ENCODE results near the gene ENPEP. TPM values are rescaled to one million over a fixed set of nuclear protein-coding genes. Genes with fewer than 3 reads are reported as not detected.

The ENPEP gene
- total and polyA plus RNA-seq, 9 of the 15 experiments (the other 6 are each of a cell fraction or from before 2014, with no cell fraction given): 0.01 TPM; not detected in 7

GRCh38 chr4:110503270-110504083 is 27.5 kb downstream of the ENPEP start:
- no peak for FAIRE-seq

More at GRCh38 chr4:110503270-110504083, 27.5 kb downstream of the ENPEP start:
- Histone ChIP-seq H3K79me2 (ENCODE audit: control insufficient read depth, insufficient read depth, low read length) (no peaks in the 10 kb centered on the region), H3K27ac (ENCODE audit: extremely low read depth, low read depth, low read length) (no peak overlapping the region), H2AFZ (ENCODE audit: low read depth, low read length) (no peak overlapping the region), H3K4me2 (ENCODE audit: insufficient read depth, low read length) (no peak overlapping the region), H3K27me3 (ENCODE audit: control insufficient read depth in 2 of 2, insufficient read depth in 2 of 2, low read length in 2 of 2) (no peaks in the 10 kb centered on the region; a peak in 2 of 5 replicates), H3K9ac (ENCODE audit: insufficient read depth in 1 of 2, low read depth in 2 of 2, low read length in 2 of 2) (no peak overlapping the region), H4K20me1 (replicated peaks; ENCODE audit: control insufficient read depth, insufficient read depth, low read length) (no peaks in the 10 kb centered on the region), H3K36me3 (ENCODE audit: control insufficient read depth, insufficient read depth, low read length) (no peaks in the 10 kb centered on the region), H3K4me1 (replicated peaks in 1 of 2; ENCODE audit: control insufficient read depth in 2 of 2, insufficient read depth in 2 of 2, low read length in 2 of 2) (no peaks in the 10 kb centered on the region), H3K9me1 (ENCODE audit: control insufficient read depth, insufficient read depth, low read length) (no peaks in the 10 kb centered on the region), H3K9me3 (replicated peaks; ENCODE audit: control insufficient read depth, insufficient read depth, low read depth, low read length) (no peaks in the 10 kb centered on the region), H3K4me3 (no peak overlapping the region)
- intact Hi-C loops (cut with micrococcal nuclease) (no loop called here), in situ Hi-C loops (cut with MboI) (loop anchor here (10.0 to 25.0 kb wide), 2 partner anchors 189 to 1091 kb away; no protein-coding TSS in a partner anchor)
- no TSS peak for BruUV-seq (replicated peaks)
- ATAC-seq (no peak), DNase-seq (ENCODE audit: extremely low read depth in 1 of 4, low spot score in 3 of 4) (no peak)
- 1% methylated on average over 5 of the region's 5 CpGs for WGBS (ENCODE audit: insufficient coverage, low coverage, missing lambda C conversion rate)
- TF ChIP-seq HNRNPUL1 (IDR thresholded peaks at IDR 0.05; ENCODE audit: low read length) (no peak), OTX1 (CRISPR knock-in tag; IDR thresholded peaks at IDR 0.05) (no peak), RBM15 (IDR thresholded peaks at IDR 0.05; ENCODE audit: insufficient read depth, low read length) (no peak), ZNF280A (IDR thresholded peaks at IDR 0.05; ENCODE audit: low read depth, partially characterized antibody) (no peak), HIVEP1 (CRISPR knock-in tag; IDR thresholded peaks at IDR 0.05) (no peak), ARHGAP35 (IDR thresholded peaks at IDR 0.05; ENCODE audit: partially characterized antibody) (no peak)
- TF ChIP-seq, protein P1, sequence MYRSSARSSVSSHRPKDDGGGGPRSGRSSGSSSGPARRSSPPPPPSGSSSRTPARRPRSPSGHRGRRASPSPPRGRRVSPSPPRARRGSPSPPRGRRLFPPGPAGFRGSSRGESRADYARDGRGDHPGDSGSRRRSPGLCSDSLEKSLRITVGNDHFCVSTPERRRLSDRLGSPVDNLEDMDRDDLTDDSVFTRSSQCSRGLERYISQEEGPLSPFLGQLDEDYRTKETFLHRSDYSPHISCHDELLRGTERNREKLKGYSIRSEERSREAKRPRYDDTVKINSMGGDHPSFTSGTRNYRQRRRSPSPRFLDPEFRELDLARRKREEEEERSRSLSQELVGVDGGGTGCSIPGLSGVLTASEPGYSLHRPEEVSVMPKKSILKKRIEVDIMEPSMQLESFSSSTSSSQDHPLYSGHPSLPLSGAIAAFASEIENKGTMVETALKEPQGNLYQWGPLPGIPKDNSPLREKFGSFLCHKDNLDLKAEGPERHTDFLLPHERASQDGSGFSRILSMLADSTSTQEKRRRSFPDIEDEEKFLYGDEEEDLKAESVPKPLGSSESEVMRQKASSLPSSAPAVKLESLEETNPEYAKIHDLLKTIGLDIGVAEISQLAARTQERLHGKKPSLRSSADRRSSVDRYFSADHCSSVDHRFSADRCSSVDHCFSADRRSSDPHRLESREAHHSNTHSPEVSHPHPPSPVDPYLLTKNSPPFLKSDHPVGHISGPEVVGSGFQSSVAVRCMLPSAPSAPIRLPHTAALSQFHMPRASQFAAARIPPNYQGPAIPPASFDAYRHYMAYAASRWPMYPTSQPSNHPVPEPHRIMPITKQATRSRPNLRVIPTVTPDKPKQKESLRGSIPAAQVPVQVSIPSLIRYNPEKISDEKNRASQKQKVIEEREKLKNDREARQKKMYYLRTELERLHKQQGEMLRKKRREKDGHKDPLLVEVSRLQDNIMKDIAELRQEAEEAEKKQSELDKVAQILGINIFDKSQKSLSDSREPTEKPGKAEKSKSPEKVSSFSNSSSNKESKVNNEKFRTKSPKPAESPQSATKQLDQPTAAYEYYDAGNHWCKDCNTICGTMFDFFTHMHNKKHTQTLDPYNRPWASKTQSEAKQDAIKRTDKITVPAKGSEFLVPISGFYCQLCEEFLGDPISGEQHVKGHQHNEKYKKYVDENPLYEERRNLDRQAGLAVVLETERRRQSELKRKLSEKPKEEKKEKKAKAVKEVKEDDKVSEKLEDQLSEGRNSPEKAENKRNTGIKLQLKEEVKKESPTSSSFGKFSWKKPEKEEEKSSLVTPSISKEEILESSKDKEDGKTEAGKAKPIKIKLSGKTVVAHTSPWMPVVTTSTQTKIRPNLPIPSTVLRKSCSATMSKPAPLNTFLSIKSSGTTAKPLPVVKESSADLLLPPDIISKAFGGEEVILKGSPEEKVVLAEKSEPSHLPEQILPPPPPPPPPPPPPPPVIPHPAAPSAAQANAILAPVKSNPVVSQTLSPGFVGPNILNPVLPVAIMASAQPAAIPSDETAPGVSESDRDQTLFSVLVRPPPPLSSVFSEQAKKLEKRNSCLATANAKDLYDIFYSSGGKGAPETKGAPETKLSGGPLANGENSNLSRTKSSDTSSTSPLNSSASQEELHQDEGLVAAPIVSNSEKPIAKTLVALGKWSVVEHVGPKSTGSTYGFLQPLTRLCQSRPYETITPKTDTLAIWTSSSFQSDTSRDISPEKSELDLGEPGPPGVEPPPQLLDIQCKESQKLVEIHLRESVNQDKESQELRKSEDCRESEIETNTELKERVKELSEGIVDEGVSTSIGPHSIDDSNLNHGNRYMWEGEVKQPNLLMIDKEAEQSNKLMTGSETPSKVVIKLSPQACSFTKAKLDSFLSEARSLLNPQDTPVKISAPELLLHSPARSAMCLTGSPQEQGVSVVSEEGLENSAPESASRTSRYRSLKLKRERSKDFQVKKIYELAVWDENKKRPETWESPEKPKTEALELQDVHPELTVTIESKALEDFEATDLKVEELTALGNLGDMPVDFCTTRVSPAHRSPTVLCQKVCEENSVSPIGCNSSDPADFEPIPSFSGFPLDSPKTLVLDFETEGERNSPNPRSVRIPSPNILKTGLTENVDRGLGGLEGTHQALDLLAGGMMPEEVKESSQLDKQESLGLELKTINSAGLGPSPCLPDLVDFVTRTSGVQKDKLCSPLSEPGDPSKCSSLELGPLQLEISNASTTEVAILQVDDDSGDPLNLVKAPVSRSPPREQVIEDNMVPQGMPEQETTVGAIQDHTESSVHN (IDR thresholded peaks at IDR 0.05; ENCODE audit: borderline replicate concordance in 1 of 2, low read depth in 1 of 2): no peak
- TF ChIP-seq, protein P2, sequence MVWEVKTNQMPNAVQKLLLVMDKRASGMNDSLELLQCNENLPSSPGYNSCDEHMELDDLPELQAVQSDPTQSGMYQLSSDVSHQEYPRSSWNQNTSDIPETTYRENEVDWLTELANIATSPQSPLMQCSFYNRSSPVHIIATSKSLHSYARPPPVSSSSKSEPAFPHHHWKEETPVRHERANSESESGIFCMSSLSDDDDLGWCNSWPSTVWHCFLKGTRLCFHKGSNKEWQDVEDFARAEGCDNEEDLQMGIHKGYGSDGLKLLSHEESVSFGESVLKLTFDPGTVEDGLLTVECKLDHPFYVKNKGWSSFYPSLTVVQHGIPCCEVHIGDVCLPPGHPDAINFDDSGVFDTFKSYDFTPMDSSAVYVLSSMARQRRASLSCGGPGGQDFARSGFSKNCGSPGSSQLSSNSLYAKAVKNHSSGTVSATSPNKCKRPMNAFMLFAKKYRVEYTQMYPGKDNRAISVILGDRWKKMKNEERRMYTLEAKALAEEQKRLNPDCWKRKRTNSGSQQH (CRISPR knock-in tag; IDR thresholded peaks at IDR 0.05): no peak
- CTCF ChIA-PET (ENCODE audit: low intra/inter-chr PET ratio): no interaction called here
- POLR2A ChIA-PET: interaction anchor here (1.4 kb wide), 1 partner anchor 15 kb away, joined by 3 read pairs; no protein-coding TSS in a partner anchor

Data from K562 (cell line).